ENCODE results near the gene ATP1B1. TPM values are rescaled to one million over a fixed set of nuclear protein-coding genes. Genes with fewer than 3 reads are reported as not detected.

The ATP1B1 gene
- total RNA-seq, 1 experiment from 2014 or later: 44.4 TPM

DNA sequence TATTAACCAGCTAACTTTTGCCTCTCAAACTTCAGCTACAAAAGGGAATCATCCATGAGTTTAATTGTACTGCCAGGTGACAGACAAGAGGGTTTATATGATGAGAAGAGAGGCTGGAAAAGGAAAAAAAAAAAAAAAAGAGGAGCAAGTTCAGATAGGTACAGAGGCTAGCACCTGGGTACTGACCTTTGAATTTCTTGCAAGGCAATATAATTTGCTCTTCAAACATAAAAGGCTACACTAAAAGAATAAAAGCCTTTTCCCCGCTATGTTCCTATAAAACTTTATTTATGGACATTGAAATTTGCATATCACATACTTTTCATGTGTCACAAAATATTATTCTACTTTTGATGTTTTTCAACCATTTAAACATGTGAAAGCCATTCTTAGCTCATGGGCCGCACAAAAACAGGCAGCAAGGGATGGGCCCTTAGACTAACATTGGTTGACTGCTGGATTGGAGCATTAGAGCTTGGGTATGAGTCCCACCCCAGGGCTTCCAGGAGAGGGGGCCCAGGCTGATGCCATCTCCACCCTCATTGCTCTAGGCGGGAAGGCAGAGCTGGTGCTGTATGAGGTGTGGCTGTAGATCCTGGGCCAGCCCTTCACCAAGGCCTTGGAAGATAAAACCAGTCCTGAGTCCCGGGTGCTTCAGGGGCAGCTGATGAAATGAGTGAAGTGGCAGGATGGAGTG lies 44.3 kb downstream of the ATP1B1 start:
- Histone ChIP-seq H3K79me1 (ENCODE audit: insufficient read depth, low read depth, low read length, poor library complexity, severe bottlenecking) (no peaks in the 10 kb centered on the region), H4K20me1 (ENCODE audit: control insufficient read depth, insufficient read depth, insufficient read length) (no peaks in the 10 kb centered on the region), H3K23me2 (ENCODE audit: insufficient read length, low read depth, low read length, poor library complexity, severe bottlenecking) (no peaks in the 10 kb centered on the region), H3K23ac (ENCODE audit: insufficient read length, low read depth, low read length) (no peak overlapping the region), H3K4ac (ENCODE audit: low read depth, low read length) (no peak overlapping the region), H3T11ph (ENCODE audit: low read length) (no peak overlapping the region), H2BK15ac (ENCODE audit: low read depth, low read length) (no peak overlapping the region), H2BK20ac (ENCODE audit: low read depth, low read length, poor library complexity, severe bottlenecking) (no peak overlapping the region), H3K27me3 (ENCODE audit: insufficient read depth, low read length) (no peaks in the 10 kb centered on the region), H3K14ac (ENCODE audit: insufficient read depth, low read length) (no peak overlapping the region), H2BK5ac (ENCODE audit: insufficient read length, low read length) (no peak overlapping the region), H4K8ac (replicated peaks; ENCODE audit: insufficient read length, low read depth, low read length) (no peak overlapping the region), H2AK5ac (ENCODE audit: insufficient read length, low read length) (no peak overlapping the region), H3K4me1 (ENCODE audit: insufficient read depth, low read length) (no peaks in the 10 kb centered on the region), H2AFZ (ENCODE audit: low read length) (no peak overlapping the region), H2BK120ac (ENCODE audit: low read depth, low read length, poor library complexity, severe bottlenecking) (no peak overlapping the region), H4K5ac (ENCODE audit: insufficient read length, low read depth, low read length) (no peak overlapping the region), H3K79me2 (ENCODE audit: insufficient read depth, low read length) (no peaks in the 10 kb centered on the region), H3K9me3 (ENCODE audit: control insufficient read depth, low read depth, low read length) (no peaks in the 10 kb centered on the region), H3K27ac (ENCODE audit: insufficient read length, low read depth, low read length) (no peak overlapping the region), H2BK12ac (ENCODE audit: insufficient read length, low read depth, low read length) (no peak overlapping the region), H3K4me2 (ENCODE audit: insufficient read depth, insufficient read length, low read length) (no peak overlapping the region), H3K18ac (ENCODE audit: insufficient read length, low read depth, low read length) (no peak overlapping the region), H3K56ac (ENCODE audit: insufficient read length, low read depth, low read length) (no peak overlapping the region), H3K9ac (ENCODE audit: extremely low read depth, insufficient read length, low read length) (no peak overlapping the region), H4K91ac (ENCODE audit: insufficient read length, low read depth, low read length) (no peak overlapping the region)
- TF ChIP-seq, protein P1, sequence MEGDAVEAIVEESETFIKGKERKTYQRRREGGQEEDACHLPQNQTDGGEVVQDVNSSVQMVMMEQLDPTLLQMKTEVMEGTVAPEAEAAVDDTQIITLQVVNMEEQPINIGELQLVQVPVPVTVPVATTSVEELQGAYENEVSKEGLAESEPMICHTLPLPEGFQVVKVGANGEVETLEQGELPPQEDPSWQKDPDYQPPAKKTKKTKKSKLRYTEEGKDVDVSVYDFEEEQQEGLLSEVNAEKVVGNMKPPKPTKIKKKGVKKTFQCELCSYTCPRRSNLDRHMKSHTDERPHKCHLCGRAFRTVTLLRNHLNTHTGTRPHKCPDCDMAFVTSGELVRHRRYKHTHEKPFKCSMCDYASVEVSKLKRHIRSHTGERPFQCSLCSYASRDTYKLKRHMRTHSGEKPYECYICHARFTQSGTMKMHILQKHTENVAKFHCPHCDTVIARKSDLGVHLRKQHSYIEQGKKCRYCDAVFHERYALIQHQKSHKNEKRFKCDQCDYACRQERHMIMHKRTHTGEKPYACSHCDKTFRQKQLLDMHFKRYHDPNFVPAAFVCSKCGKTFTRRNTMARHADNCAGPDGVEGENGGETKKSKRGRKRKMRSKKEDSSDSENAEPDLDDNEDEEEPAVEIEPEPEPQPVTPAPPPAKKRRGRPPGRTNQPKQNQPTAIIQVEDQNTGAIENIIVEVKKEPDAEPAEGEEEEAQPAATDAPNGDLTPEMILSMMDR (conservative IDR thresholded peaks at IDR 0.05): no peak
- no peaks in the 10 kb centered on the region for H3K27me3 Mint-ChIP-seq (ENCODE audit: low read depth)
- no peaks in the 10 kb centered on the region for H3K36me3 Mint-ChIP-seq (ENCODE audit: insufficient read depth in 1 of 3, low read depth in 3 of 3)
- no CpG with 5 or more reads among the region's 4 CpGs for WGBS (ENCODE audit: extremely low coverage, insufficient read length, low lambda C conversion rate)
- H3K9me3 Mint-ChIP-seq: no peaks in the 10 kb centered on the region
- no peak overlapping the region; a peak in 1 of 7 replicates for H3K27ac Mint-ChIP-seq
- DNase-seq: no peak
- peaks cover 3% of the 10 kb centered on the region in 2 experiments; a peak in 1 of 4 replicates for H3K4me1 Mint-ChIP-seq
- H3K4me3 Mint-ChIP-seq: no peak overlapping the region

All from H9 (cell line).